ENCODE results near the gene DHTKD1.

Gene DHTKD1

GRCh38 chr10:12097791-12098190 lies 29.0 kb downstream of the DHTKD1 start:
- no peak for DNase-seq (ENCODE audit: extremely low read depth, low read depth)
- TF ChIP-seq CTCF (IDR thresholded peaks at IDR 0.05; ENCODE audit: low read depth, low read length), result no peak

GRCh38 chr10:12098966-12099365 lies 30.2 kb downstream of the DHTKD1 start:
- DNase-seq (ENCODE audit: extremely low read depth, low read depth), result no peak
- no peak for TF ChIP-seq CTCF (IDR thresholded peaks at IDR 0.05; ENCODE audit: low read depth, low read length)

- no peak for DNase-seq (ENCODE audit: extremely low read depth, low read depth)
- no peak for TF ChIP-seq CTCF (IDR thresholded peaks at IDR 0.05; ENCODE audit: low read depth, low read length)
These were observed 35.0 kb downstream of the DHTKD1 start for GRCh38 chr10:12103802-12104201.

- no peak for DNase-seq (ENCODE audit: extremely low read depth, low read depth)
- no peak for TF ChIP-seq CTCF (IDR thresholded peaks at IDR 0.05; ENCODE audit: low read depth, low read length)
These were observed 39.0 kb downstream of the DHTKD1 start for GRCh38 chr10:12107781-12108180.

GRCh38 chr10:12109286-12109685 lies 40.5 kb downstream of the DHTKD1 start:
- TF ChIP-seq CTCF (IDR thresholded peaks at IDR 0.05; ENCODE audit: low read depth, low read length), result no peak
- DNase-seq (ENCODE audit: extremely low read depth, low read depth), result no peak

GRCh38 chr10:12111528-12111927 lies 42.8 kb downstream of the DHTKD1 start:
- TF ChIP-seq CTCF (IDR thresholded peaks at IDR 0.05; ENCODE audit: low read depth, low read length), result no peak
- no peak for DNase-seq (ENCODE audit: extremely low read depth, low read depth)

- no peak for TF ChIP-seq CTCF (IDR thresholded peaks at IDR 0.05; ENCODE audit: low read depth, low read length)
- no peak for DNase-seq (ENCODE audit: extremely low read depth, low read depth)
These were observed 44.9 kb downstream of the DHTKD1 start for GRCh38 chr10:12113627-12114026.
